ENCODE measurements around the gene MIGA2.

DNA sequence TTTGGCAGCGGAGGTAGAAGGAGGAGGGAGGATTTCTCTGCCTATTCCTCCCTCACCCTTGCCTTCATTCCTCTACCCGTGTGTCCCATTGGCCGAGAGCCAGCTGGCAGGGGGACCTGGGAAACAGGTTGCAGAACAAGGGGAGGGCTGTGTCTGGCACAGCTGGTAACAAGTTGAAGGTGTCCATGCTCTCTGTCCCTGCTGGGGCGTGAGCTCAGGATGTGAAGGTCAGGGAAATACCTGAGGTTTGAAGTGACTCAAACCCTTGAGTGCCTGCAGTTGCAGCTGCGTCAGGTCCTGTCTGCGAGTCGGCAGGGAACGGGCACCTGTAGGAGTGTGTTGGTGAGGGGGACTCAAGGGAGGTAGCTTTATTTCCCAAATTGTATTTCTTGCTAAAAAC is 16.2 kb downstream of the MIGA2 start:
- TF ChIP-seq, protein P1, sequence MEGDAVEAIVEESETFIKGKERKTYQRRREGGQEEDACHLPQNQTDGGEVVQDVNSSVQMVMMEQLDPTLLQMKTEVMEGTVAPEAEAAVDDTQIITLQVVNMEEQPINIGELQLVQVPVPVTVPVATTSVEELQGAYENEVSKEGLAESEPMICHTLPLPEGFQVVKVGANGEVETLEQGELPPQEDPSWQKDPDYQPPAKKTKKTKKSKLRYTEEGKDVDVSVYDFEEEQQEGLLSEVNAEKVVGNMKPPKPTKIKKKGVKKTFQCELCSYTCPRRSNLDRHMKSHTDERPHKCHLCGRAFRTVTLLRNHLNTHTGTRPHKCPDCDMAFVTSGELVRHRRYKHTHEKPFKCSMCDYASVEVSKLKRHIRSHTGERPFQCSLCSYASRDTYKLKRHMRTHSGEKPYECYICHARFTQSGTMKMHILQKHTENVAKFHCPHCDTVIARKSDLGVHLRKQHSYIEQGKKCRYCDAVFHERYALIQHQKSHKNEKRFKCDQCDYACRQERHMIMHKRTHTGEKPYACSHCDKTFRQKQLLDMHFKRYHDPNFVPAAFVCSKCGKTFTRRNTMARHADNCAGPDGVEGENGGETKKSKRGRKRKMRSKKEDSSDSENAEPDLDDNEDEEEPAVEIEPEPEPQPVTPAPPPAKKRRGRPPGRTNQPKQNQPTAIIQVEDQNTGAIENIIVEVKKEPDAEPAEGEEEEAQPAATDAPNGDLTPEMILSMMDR (IDR thresholded peaks at IDR 0.05): no peak
- no peak for TF ChIP-seq SIN3A (IDR thresholded peaks at IDR 0.05; ENCODE audit: borderline replicate concordance, insufficient read depth, low read depth, low read length)
- TF ChIP-seq POLR2AphosphoS5 (IDR thresholded peaks at IDR 0.05; ENCODE audit: low read depth, low read length): no peak

Data from Panc1 (cell line).